Activated T-cell treated with anti-CD3 and anti-CD28 coated beads, Interleukin-2, amount 50 U/mL, for 72 hours (primary cell): ENCODE data around the gene KLHL29. TPM values are rescaled to one million over a fixed set of nuclear protein-coding genes. Genes with fewer than 3 reads are reported as not detected.

Source experiments
- ATAC-seq, 2 donors: fragments of 150-1000 bp; cut with Tn5 transposase; replicated peaks in 1 of 2; 2 replicates each; pipeline ENCODE4 v1.10.0; 2021; ENCODE audit warnings: moderate library complexity in 2 of 2, mild to moderate bottlenecking in 1 of 2
- DNase-seq, 2 donors: peaks; one replicate each; pipeline ENCODE4 v3.0.0; 2021 to 2022; ENCODE audit warnings: mixed read lengths in 1 of 2
- H3K27ac Mint-ChIP-seq: one replicate; pipeline ENCODE4 v1.8.0; 2022; ENCODE audit warnings: mild to moderate bottlenecking, moderate library complexity, mixed read lengths
- H3K27me3 Mint-ChIP-seq: one replicate; pipeline ENCODE4 v1.8.0; 2022; ENCODE audit warnings: low read depth, mixed read lengths
- H3K36me3 Mint-ChIP-seq, 2 donors: one replicate each; pipeline ENCODE4 v1.8.0; 2022; ENCODE audit warnings: mixed read lengths in 2 of 2, mild to moderate bottlenecking in 1 of 2; ENCODE audit not compliant: insufficient read depth in 2 of 2
- H3K4me1 Mint-ChIP-seq: one replicate; pipeline ENCODE4 v1.8.0; 2022; ENCODE audit warnings: low read depth, mixed read lengths
- H3K4me3 Mint-ChIP-seq, 2 donors: one replicate each; pipeline ENCODE4 v1.8.0; 2022; ENCODE audit warnings: mild to moderate bottlenecking in 2 of 2, mixed read lengths in 2 of 2, moderate library complexity in 2 of 2
- H3K9me3 Mint-ChIP-seq, 2 donors: one replicate each; pipeline ENCODE4 v1.8.0; 2022; ENCODE audit warnings: mixed read lengths in 2 of 2
- total RNA-seq, 2 donors: library from RNA; stranded (reverse); gene quantifications; one replicate each; pipeline ENCODE4 v1.2.3, GENCODE V29; 2022

The KLHL29 gene
- total RNA-seq, 2 donors from 2014 or later, result 2.5 to 4.0 TPM

- H3K27ac Mint-ChIP-seq, result no peak overlapping the region
- ATAC-seq (no peak), DNase-seq (no peak)
- H3K4me3 Mint-ChIP-seq, result no peak overlapping the region
- no peaks in the 10 kb centered on the region for H3K9me3 Mint-ChIP-seq
- no peaks in the 10 kb centered on the region for H3K27me3 Mint-ChIP-seq
- no peaks in the 10 kb centered on the region for H3K36me3 Mint-ChIP-seq
- H3K4me1 Mint-ChIP-seq, result peaks cover 5% of the 10 kb centered on the region
These were observed 26.9 kb downstream of the KLHL29 start for GRCh38 chr2:23411752-23412431.

- DNase-seq, result no peak
- Mint-ChIP-seq H3K4me3 (no peak overlapping the region), H3K9me3 (no peaks in the 10 kb centered on the region), H3K36me3 (no peaks in the 10 kb centered on the region), H3K27me3 (no peaks in the 10 kb centered on the region), H3K27ac (no peak overlapping the region), H3K4me1 (peaks cover 5% of the 10 kb centered on the region)
- ATAC-seq, result no peak
These were observed 27.7 kb downstream of the KLHL29 start for GRCh38 chr2:23412556-23413155.

- H3K27ac Mint-ChIP-seq, result no peak overlapping the region
- no peaks in the 10 kb centered on the region for H3K9me3 Mint-ChIP-seq
- no peak for ATAC-seq
- DNase-seq, result no peak
- no peaks in the 10 kb centered on the region for H3K36me3 Mint-ChIP-seq
- H3K4me3 Mint-ChIP-seq, result no peak overlapping the region
- no peaks in the 10 kb centered on the region for H3K27me3 Mint-ChIP-seq
- H3K4me1 Mint-ChIP-seq, result peaks cover 5% of the 10 kb centered on the region
These were observed 28.7 kb downstream of the KLHL29 start for GRCh38 chr2:23413641-23414040.

- H3K9me3 Mint-ChIP-seq, result no peaks in the 10 kb centered on the region
- H3K36me3 Mint-ChIP-seq, result no peaks in the 10 kb centered on the region
- H3K4me1 Mint-ChIP-seq, result peaks cover 5% of the 10 kb centered on the region
- H3K27me3 Mint-ChIP-seq, result no peaks in the 10 kb centered on the region
- H3K4me3 Mint-ChIP-seq, result no peak overlapping the region
- no peak for DNase-seq
- H3K27ac Mint-ChIP-seq, result no peak overlapping the region
- no peak for ATAC-seq
These were observed 29.1 kb downstream of the KLHL29 start for GRCh38 chr2:23414106-23414505.

GRCh38 chr2:23414871-23415270, 29.9 kb downstream of the KLHL29 start:
- H3K4me3 Mint-ChIP-seq, result no peak overlapping the region
- no peaks in the 10 kb centered on the region for H3K27me3 Mint-ChIP-seq
- H3K36me3 Mint-ChIP-seq, result no peaks in the 10 kb centered on the region
- no peaks in the 10 kb centered on the region for H3K9me3 Mint-ChIP-seq
- ATAC-seq, result no peak
- DNase-seq, result no peak
- H3K27ac Mint-ChIP-seq, result no peak overlapping the region
- peaks cover 5% of the 10 kb centered on the region for H3K4me1 Mint-ChIP-seq

GRCh38 chr2:23417310-23417709, 32.3 kb downstream of the KLHL29 start:
- Mint-ChIP-seq H3K4me3 (no peak overlapping the region), H3K27me3 (no peaks in the 10 kb centered on the region), H3K9me3 (no peaks in the 10 kb centered on the region), H3K36me3 (no peaks in the 10 kb centered on the region), H3K4me1 (no peaks in the 10 kb centered on the region), H3K27ac (no peak overlapping the region)
- no peak for ATAC-seq
- no peak for DNase-seq

GRCh38 chr2:23418056-23418455, 33.1 kb downstream of the KLHL29 start:
- Mint-ChIP-seq H3K4me3 (no peak overlapping the region), H3K27ac (no peak overlapping the region), H3K9me3 (no peaks in the 10 kb centered on the region), H3K4me1 (no peaks in the 10 kb centered on the region), H3K27me3 (no peaks in the 10 kb centered on the region), H3K36me3 (no peaks in the 10 kb centered on the region)
- DNase-seq, result no peak
- ATAC-seq, result no peak

GRCh38 chr2:23418461-23418911, 33.5 kb downstream of the KLHL29 start:
- Mint-ChIP-seq H3K9me3 (no peaks in the 10 kb centered on the region), H3K4me3 (no peak overlapping the region), H3K36me3 (no peaks in the 10 kb centered on the region), H3K27ac (no peak overlapping the region), H3K27me3 (no peaks in the 10 kb centered on the region), H3K4me1 (no peaks in the 10 kb centered on the region)
- no peak for DNase-seq
- ATAC-seq, result no peak

- Mint-ChIP-seq H3K9me3 (no peaks in the 10 kb centered on the region), H3K27me3 (no peaks in the 10 kb centered on the region), H3K36me3 (no peaks in the 10 kb centered on the region), H3K4me3 (no peak overlapping the region), H3K4me1 (no peaks in the 10 kb centered on the region), H3K27ac (no peak overlapping the region)
- no peak for ATAC-seq
- DNase-seq, result no peak
These were observed 34.5 kb downstream of the KLHL29 start for GRCh38 chr2:23419171-23420090.

- no peak for ATAC-seq
- H3K9me3 Mint-ChIP-seq, result no peaks in the 10 kb centered on the region
- H3K4me3 Mint-ChIP-seq, result no peak overlapping the region
- no peaks in the 10 kb centered on the region for H3K4me1 Mint-ChIP-seq
- H3K36me3 Mint-ChIP-seq, result no peaks in the 10 kb centered on the region
- no peak for DNase-seq
- H3K27me3 Mint-ChIP-seq, result no peaks in the 10 kb centered on the region
- H3K27ac Mint-ChIP-seq, result no peak overlapping the region
These were observed 35.3 kb downstream of the KLHL29 start for GRCh38 chr2:23420091-23420839.

GRCh38 chr2:23420840-23421476, 36.0 kb downstream of the KLHL29 start:
- no peak for DNase-seq
- no peaks in the 10 kb centered on the region for H3K27me3 Mint-ChIP-seq
- no peaks in the 10 kb centered on the region for H3K36me3 Mint-ChIP-seq
- no peaks in the 10 kb centered on the region for H3K9me3 Mint-ChIP-seq
- ATAC-seq, result no peak
- H3K4me1 Mint-ChIP-seq, result no peaks in the 10 kb centered on the region
- H3K4me3 Mint-ChIP-seq, result no peak overlapping the region
- no peak overlapping the region for H3K27ac Mint-ChIP-seq
